Measurements from ENCODE around the gene ADAM8.

The ADAM8 gene

DNA sequence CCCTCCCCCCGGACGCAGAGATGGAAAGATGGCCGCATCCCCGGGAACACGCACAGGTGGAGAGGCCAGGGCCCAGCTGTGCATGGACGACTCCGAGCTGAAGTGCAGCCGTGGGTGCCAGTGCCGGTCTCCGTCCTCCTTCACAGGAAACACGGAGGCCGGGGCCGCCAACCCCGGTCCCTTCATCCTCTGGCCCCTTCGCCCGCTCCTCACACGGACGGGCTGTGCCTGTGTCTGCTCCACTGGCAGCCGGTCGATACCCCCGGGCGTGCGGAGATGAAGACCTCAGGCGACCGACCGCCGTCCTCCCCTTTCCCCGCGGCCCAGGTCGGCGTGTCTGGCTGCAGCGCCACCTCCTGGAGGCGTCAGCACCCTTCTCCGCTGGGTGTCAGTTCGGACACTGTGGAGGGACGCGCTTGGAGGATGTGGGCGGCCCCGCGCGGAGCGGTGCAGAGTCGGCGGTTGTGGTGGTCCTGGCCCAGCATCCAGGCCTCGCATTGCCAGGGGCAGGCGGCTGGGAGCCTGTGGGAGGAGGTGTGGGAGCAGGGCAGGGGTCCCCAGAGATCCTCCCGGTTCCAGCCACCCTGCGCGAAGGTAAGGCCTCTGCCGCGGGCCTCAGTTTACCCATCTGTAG lies 41.9 kb upstream of the ADAM8 start:
- peak overlapping the region; percentile 47 for H3K4me3 ChIP-seq (ENCODE audit: low read depth, low read length)
- TF ChIP-seq, protein P1, sequence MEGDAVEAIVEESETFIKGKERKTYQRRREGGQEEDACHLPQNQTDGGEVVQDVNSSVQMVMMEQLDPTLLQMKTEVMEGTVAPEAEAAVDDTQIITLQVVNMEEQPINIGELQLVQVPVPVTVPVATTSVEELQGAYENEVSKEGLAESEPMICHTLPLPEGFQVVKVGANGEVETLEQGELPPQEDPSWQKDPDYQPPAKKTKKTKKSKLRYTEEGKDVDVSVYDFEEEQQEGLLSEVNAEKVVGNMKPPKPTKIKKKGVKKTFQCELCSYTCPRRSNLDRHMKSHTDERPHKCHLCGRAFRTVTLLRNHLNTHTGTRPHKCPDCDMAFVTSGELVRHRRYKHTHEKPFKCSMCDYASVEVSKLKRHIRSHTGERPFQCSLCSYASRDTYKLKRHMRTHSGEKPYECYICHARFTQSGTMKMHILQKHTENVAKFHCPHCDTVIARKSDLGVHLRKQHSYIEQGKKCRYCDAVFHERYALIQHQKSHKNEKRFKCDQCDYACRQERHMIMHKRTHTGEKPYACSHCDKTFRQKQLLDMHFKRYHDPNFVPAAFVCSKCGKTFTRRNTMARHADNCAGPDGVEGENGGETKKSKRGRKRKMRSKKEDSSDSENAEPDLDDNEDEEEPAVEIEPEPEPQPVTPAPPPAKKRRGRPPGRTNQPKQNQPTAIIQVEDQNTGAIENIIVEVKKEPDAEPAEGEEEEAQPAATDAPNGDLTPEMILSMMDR (IDR thresholded peaks at IDR 0.05; ENCODE audit: low read depth, low read length): peak; percentile 62

DNA sequence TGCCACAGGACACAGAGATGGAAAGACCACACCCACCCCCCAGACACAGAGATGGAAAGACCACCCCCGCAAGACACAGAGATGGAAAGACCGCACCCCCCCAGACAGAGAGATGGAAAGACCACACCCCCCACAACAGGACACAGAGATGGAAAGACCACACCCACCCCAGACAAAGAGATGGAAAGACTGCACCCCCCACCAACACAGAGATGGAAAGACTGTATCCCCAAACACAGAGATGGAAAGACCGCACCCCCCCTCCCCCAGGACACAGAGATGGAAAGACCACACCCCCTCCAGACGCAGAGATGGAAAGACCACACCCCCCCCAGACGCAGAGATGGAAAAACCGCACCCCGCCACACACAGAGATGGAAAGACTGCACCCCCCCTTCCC lies 40.1 kb upstream of the ADAM8 start:
- TF ChIP-seq, protein P1 (IDR thresholded peaks at IDR 0.05; ENCODE audit: low read depth, low read length): no peak
- H3K4me3 ChIP-seq (ENCODE audit: low read depth, low read length): no peak overlapping the region

DNA sequence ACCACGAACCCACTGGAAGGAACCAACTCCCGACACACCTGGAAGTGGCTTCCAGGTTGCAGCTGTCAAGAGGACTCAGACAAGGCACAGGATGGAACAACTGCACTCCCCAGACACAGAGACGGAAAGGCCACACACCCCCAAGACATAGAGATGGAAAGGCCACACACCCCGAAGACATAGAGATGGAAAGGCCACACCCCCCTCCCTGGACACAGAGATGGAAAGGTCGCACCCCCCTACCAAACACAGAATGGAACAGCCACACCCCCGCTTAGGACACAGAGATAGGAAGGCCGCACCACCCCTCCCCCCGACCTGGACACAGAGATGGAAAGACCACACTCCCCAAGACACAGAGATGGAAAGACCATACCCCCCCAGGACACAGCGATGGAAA lies 39.6 kb upstream of the ADAM8 start:
- TF ChIP-seq, protein P1 (IDR thresholded peaks at IDR 0.05; ENCODE audit: low read depth, low read length): no peak
- H3K4me3 ChIP-seq (ENCODE audit: low read depth, low read length): no peak overlapping the region

DNA sequence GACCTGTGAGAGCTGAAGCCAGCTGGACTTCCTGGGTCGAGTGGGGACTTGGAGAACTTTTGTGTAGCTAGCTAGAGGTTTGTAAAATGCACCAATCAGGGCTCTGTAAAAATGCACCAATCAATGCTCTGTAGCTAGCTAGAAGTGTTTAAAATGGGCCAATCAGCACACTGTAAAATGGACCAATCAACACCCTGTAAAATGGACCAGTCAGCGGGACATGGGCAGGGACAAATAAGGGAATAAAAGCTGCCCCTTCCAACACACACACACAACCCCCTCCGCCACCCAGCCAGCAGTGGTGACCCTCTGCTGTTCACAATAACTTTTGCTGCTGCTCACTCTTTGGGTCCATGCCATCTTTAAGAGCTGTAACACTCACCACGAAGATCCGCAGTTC lies 39.2 kb upstream of the ADAM8 start:
- TF ChIP-seq, protein P1 (IDR thresholded peaks at IDR 0.05; ENCODE audit: low read depth, low read length): no peak
- no peak overlapping the region for H3K4me3 ChIP-seq (ENCODE audit: low read depth, low read length)

DNA sequence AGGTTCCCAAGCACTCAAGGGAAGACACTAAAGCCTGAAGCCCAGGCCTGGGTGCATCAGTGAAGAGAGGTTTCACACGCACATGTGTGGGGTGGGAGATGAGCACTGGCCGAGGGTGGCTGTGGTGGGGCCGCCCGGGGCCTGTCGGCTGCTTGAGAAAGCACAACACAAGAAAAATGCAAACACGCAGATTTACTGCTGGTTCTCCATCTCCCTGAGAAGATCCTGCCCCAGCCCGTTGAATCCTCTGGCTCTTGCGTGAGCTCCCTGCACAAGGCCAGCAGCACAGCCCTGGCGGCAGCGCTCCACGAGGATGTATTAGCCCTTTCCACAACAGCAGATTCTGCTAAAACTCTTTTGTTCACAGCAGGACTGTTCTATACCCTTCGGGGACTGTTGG lies 38.2 kb upstream of the ADAM8 start:
- TF ChIP-seq, protein P1 (IDR thresholded peaks at IDR 0.05; ENCODE audit: low read depth, low read length): no peak
- no peak overlapping the region for H3K4me3 ChIP-seq (ENCODE audit: low read depth, low read length)

DNA sequence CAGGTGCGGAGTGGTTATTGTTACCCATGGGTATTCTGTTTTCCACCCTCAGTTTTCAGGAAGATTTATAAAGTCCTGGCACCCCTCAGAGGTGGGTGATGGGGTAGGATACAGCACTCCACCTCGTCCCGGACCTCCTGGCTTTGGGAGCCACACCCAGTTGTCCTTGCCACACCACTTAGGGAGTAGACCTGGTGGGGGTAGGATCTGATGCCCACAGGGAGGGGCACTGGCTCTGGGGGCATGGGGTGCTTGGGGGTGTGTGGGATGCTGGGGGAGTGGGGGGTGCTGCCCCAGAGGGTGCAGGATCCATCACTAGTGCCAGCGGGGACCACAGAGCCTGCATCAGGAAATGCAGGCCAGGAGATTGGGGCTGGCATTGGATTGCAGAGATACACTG lies 36.5 kb upstream of the ADAM8 start:
- no peak overlapping the region for H3K4me3 ChIP-seq (ENCODE audit: low read depth, low read length)
- TF ChIP-seq, protein P1 (IDR thresholded peaks at IDR 0.05; ENCODE audit: low read depth, low read length): no peak

DNA sequence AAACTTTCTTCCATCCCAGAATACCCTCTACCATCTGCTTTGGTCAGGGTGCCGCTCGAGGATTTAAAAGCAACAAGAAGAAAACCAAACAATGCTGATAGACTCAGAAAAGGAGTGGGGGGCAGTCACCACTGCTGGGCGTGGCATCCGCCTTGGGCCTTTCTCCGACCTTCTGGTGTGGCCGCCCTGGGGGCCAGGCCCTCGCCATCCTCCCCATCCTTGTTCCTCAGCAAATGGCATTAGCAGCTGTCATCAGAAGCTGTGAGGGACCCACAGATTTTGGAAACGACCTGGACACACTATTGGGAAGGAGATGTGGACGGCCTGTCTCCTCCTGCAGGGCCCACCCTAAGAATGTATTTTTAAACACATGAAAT lies 36.1 kb upstream of the ADAM8 start:
- TF ChIP-seq, protein P1 (IDR thresholded peaks at IDR 0.05; ENCODE audit: low read depth, low read length): no peak
- no peak overlapping the region for H3K4me3 ChIP-seq (ENCODE audit: low read depth, low read length)
